ENCODE measurements around the gene FLT3LG.

DNA sequence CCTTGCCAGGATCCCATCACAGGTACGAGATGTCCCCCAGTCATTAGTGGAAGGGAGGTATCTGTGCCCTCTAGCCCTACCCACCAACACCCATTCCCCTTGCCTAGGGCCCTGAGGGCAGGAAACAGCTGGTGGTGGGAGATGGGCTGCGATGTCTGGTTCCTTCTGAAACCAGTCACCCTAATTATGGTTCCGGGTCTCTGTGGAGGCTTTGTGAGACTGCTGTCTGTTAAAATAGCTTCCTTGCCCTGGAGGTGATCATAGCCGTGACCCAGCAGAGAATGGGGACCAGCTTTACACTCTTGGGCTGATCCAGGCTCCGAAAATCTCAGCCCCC, 15.5 kb upstream of the FLT3LG start:
- TF ChIP-seq POLR2AphosphoS5 (IDR thresholded peaks at IDR 0.05; ENCODE audit: low read depth, low read length), result no peak
- TF ChIP-seq, protein P1, sequence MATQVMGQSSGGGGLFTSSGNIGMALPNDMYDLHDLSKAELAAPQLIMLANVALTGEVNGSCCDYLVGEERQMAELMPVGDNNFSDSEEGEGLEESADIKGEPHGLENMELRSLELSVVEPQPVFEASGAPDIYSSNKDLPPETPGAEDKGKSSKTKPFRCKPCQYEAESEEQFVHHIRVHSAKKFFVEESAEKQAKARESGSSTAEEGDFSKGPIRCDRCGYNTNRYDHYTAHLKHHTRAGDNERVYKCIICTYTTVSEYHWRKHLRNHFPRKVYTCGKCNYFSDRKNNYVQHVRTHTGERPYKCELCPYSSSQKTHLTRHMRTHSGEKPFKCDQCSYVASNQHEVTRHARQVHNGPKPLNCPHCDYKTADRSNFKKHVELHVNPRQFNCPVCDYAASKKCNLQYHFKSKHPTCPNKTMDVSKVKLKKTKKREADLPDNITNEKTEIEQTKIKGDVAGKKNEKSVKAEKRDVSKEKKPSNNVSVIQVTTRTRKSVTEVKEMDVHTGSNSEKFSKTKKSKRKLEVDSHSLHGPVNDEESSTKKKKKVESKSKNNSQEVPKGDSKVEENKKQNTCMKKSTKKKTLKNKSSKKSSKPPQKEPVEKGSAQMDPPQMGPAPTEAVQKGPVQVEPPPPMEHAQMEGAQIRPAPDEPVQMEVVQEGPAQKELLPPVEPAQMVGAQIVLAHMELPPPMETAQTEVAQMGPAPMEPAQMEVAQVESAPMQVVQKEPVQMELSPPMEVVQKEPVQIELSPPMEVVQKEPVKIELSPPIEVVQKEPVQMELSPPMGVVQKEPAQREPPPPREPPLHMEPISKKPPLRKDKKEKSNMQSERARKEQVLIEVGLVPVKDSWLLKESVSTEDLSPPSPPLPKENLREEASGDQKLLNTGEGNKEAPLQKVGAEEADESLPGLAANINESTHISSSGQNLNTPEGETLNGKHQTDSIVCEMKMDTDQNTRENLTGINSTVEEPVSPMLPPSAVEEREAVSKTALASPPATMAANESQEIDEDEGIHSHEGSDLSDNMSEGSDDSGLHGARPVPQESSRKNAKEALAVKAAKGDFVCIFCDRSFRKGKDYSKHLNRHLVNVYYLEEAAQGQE (IDR thresholded peaks at IDR 0.05; ENCODE audit: insufficient read depth in 1 of 2, low read depth in 2 of 2, low read length in 2 of 2), result no peak
